ENCODE results near the gene CCDC178.

DNA sequence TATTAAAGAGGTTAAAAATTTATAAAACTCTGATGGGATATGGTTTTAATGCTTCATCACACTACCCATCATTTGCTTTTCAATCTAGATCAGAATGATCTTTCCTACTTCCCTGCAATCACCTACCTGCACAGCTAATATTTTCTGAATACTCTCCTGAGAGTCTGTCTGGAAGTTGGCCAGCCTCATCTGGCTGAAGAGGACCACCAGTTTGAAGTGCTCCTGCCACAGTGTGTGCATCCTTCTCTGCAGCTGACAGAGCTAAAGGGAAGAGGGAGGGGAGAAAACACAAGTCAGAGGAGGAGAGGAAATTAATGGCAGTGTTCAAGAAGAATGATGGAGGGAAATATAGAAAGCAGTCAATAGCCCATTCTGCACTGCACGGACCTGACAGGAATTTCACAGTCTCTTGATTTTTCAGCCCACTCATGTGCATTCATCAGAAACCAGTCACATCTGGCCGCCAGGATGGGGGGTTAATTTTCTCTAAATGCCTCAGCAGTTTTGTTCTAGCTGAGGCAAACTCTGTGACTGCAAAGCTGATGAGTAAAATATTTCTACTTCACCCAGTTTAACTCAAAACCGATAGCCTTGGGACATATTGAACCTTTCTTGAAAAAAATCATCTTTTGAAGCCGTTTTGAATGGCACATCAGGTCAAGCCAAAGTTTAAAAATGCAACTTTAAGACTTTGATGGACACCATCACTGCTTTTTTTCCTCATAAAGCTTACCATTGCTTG, 465.9 kb downstream of the CCDC178 start:
- TF ChIP-seq, protein P1, sequence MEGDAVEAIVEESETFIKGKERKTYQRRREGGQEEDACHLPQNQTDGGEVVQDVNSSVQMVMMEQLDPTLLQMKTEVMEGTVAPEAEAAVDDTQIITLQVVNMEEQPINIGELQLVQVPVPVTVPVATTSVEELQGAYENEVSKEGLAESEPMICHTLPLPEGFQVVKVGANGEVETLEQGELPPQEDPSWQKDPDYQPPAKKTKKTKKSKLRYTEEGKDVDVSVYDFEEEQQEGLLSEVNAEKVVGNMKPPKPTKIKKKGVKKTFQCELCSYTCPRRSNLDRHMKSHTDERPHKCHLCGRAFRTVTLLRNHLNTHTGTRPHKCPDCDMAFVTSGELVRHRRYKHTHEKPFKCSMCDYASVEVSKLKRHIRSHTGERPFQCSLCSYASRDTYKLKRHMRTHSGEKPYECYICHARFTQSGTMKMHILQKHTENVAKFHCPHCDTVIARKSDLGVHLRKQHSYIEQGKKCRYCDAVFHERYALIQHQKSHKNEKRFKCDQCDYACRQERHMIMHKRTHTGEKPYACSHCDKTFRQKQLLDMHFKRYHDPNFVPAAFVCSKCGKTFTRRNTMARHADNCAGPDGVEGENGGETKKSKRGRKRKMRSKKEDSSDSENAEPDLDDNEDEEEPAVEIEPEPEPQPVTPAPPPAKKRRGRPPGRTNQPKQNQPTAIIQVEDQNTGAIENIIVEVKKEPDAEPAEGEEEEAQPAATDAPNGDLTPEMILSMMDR (IDR thresholded peaks at IDR 0.05; ENCODE audit: extremely low read depth in 1 of 2, insufficient read depth in 1 of 2, low read depth in 1 of 2, low read length in 2 of 2), result no peak
- TF ChIP-seq POLR2A (IDR thresholded peaks at IDR 0.05; ENCODE audit: low read depth, low read length) (no peak), POLR2AphosphoS5 (IDR thresholded peaks at IDR 0.05; ENCODE audit: insufficient read depth, low read depth, low read length) (no peak), EZH2 (IDR thresholded peaks at IDR 0.05; ENCODE audit: borderline replicate concordance, low read depth, low read length, severe bottlenecking) (no peak), JUN (IDR thresholded peaks at IDR 0.05; ENCODE audit: borderline replicate concordance, insufficient read depth, insufficient read length, low read depth) (no peak), MYC (IDR thresholded peaks at IDR 0.05; ENCODE audit: low read depth, low read length) (no peak), GATA2 (IDR thresholded peaks at IDR 0.05; ENCODE audit: insufficient read depth, insufficient read length, low read depth, low read length) (no peak), FOS (IDR thresholded peaks at IDR 0.05; ENCODE audit: borderline replicate concordance, insufficient read depth, low read length) (no peak)
- TF ChIP-seq, protein P2, sequence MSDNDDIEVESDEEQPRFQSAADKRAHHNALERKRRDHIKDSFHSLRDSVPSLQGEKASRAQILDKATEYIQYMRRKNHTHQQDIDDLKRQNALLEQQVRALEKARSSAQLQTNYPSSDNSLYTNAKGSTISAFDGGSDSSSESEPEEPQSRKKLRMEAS (IDR thresholded peaks at IDR 0.05; ENCODE audit: insufficient read depth, insufficient read length), result no peak
